HG02970 (cell line): ENCODE results near the gene MYBPHL.
"Not testable (repeated sequence)": the region's sequence is repeated elsewhere in the genome, so short reads cannot be mapped to it uniquely, and the experiment has no call there.

Experiments used
- ATAC-seq: cut with Tn5 transposase; IDR thresholded peaks from one replicate; pipeline ENCODE4 v1.9.1; 2021; ENCODE audit warnings: mild to moderate bottlenecking, moderate library complexity, moderate number of reproducible peaks; ENCODE audit not compliant: unreplicated experiment, low FRiP score

The MYBPHL gene

DNA sequence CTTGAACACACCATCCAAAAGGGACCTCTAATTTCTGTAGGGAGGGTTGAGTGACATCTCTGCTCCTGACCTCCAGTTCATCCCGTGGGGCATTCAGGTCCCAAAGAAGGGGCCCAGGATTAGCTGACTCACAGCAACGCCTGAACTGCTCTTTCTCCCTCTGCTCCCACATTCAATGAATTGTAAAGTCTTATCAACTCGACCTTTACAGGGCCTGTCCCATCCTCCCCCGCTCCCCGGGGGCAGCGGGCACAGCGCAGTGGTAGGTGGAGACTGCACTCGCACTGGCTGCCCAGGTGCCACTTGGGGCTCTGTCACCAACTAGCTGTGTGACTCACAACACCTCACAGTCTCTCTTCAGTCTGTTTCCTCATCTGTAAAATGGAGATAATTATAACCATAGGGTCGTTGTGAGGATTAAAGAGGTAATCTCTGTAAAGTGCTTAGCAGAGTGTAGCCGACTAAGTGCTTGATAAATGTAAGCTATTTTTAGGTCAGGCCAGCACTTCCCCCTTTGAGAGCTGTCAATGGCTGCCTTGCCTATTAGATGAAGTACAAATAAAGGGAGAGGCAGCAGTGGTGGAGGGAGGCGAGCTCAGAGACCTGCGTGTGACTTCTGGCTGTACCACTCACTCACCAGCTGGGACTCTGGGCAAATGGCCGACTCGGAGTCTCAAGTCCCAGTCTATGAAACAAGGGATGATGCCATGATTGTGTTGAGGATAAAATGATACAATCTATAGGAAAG is 637 bp upstream of the MYBPHL start:
- ATAC-seq, result no peak

GRCh38 chr1:109305991-109306390 is 820 bp downstream of the MYBPHL start:
- ATAC-seq, result not testable (repeated sequence)

DNA sequence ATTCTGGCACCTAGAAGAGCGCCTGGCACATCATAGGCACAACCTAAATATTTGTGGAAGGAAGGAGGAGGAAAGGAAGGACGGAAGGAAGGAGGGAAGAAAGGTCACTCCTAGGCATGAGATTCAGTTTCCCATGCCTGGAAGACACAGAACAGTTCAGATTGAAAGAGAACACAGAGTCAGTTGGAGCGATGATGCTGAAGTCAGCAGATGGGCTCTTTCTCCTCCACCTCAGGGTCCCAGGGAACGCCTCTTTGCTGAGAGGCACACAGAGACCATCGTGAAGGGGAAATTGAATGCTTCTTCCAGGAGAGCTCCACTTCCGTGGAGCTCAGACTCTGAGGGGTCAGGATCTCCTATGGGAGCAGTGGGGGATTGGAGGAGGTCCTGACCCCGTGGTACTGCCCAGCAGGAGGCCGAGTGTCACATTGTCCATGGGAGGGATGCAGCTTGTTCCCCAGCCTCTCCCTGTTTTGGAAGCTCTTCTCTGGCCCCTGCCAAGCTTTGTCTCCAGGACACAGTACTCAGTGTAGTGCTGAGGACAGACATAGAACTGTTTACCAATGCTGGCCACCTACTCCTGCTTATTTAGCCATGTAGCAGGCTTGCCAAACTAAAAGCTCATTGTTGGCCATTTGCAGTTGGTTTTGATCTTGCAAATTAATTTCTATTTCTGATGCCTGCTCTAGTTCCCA is 2.4 kb downstream of the MYBPHL start:
- ATAC-seq, result no peak

GRCh38 chr1:109301874-109302273 is 4.9 kb downstream of the MYBPHL start:
- no peak for ATAC-seq

GRCh38 chr1:109300650-109301151 is 6.1 kb downstream of the MYBPHL start:
- no peak for ATAC-seq

DNA sequence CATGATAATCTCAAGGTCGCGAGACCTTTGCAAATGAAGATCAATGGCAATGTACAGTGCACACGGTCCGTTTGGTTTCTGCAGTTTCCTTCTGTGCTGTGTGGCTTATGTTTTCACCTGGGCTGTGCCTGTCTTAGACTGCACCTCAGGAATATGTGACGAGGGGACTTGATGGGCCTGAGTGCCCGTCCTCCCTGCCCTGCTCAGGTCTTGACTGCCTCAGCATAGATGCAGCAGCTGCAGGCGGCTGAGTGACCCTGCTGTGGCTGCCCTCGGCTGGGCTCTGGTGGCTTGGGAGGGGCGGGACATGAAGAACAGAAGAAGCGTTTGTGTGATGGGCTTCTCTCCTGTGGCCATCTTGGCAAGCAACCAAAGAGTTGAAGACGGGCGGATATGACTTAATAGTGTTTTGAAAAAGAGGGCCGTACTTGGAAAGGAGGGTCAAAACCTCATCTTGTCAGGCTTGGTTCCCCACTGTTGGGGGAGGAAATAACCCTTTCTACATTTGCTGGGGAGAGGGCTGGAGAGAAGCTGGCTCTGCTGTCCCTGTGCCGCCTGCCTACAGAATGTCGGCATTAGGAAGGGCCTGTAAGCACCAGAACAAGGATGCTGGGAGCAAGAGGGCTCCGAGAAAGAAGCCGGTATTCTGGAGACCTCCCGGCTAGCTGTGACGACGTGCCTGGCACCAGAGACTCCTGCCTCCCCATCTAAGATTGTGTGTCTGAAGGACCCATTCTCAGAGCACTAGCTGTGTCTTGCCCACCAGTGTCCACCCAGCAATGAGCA is 7.1 kb downstream of the MYBPHL start:
- no peak for ATAC-seq

DNA sequence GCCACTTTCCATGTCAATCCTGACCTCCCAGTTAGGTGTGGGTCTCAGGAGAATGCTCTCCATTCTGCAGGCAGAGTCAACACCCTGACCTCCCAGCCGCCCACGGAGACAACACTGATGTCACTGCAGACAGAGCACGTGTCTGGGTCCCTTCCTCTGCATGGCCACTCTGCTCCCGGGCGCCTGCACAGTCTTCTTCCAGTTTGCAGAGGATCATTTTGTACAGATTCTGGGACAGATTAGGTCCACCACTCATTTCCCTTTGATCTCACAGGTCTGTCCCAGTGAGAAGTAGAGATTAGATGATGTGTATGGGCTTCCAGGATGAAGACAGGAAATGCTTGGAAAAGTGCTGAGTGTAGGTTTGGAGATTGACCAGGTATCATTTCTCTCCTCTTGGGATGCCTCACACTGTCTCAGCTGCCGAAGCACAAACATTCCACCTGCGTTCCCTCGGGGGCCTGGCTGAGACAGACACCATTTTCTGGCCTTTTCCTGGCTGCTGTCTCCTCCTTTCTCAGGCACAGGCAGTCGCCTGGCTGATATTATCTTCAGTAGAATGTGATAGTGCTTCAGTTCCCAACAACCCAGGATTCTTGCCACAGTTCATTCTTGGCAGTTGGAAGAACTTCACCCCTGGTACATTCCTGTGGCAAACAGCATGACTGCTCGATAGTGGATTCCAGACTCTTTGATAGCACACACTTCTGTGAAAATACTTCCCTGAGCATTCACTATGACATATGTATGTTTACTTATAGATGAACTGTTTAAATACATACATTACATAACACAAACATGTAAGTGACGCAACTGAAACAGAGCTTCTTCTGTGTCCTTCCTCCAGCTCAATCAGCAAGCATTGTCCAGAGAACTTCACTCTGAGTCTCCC is 7.9 kb downstream of the MYBPHL start:
- no peak for ATAC-seq

GRCh38 chr1:109296782-109297181 is 10.0 kb downstream of the MYBPHL start:
- no peak for ATAC-seq

DNA sequence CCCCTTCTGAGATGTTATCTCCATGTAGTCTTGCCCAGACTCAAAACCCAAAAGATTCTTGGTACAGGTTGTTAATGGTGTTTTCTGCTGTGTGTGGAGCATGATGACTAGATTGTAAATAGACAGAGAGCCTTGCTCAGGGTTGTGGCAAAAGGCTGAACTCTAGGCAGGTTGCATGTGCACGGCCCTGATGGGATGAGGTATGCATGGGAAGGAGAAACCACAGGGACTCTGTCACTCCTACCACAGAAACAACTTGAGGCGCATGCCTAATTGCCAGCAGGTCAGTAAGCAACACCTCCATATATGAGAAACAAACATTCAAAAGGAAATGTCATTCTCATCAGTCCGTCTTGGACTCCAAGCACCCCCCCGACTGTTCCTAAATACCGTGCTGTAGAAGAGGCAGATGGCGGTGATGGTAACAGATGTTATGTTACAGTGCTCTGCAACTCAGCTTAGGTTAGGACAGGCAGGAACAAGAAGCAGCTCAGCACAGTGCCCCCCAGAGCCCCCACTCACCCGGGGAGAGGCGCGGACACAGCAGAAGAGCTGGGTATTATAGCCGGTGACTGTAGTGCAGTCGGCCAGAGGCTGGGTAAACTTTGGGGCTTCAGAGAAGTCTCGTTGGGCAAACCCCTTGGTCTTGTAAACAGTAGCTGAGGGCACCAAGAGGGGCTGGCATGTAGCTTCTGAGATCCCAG is 10.9 kb downstream of the MYBPHL start:
- ATAC-seq, result no peak

DNA sequence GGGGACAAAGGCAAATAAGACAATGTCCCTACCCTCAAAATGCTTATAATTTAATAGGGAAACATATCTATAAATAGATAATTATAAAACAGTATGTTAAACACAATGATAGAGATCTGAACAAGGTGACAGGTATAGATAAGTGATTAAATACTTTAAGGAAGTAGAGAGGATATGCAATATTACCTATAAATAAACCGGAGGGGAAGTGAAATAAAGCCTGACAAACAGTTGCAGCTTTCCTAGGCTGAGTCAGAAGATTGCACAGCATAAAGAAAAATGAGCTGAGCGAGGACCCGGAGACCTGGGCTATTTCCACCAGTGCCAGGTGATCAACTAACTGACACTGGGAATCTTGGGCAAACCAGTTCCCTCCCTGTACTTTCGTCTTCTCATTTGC is 12.3 kb downstream of the MYBPHL start:
- no peak for ATAC-seq

DNA sequence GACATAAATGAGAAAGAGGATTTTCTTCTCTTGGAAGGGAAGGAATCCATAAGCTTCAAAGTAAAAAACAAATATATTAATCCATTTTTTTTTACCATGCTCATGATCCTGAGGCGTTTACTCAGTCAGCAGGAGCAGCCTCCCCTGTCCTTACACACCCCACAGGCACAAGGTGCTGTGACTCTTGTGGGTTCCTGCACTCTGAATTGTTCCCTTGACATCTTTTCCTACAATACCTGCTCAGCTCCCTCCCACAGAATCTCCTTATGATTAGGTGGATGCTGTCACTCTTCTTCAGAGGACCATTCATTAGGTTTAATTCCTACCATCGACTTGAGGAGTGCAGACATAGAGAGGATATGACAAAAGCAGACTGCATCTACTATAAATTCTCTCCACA is 13.8 kb downstream of the MYBPHL start:
- no peak for ATAC-seq

DNA sequence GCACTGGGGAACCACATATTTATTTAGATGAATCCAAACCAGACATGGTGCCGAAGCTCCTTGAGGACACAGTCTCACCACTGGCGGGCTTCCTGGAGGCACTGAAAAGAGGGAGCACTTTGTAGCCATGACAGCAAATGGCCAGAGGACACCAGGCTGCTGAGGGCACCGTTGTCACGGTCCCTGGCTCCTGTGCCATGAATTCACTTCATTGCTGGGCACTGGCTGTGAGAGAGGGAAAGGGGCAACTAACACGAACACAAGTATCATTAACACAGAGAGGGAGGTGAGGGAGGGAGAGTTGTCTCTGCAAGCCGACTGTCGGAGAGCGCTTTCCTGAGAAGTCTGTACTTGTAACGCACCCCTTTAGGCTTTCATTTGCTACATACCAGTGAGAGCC is 14.4 kb downstream of the MYBPHL start:
- no peak for ATAC-seq

DNA sequence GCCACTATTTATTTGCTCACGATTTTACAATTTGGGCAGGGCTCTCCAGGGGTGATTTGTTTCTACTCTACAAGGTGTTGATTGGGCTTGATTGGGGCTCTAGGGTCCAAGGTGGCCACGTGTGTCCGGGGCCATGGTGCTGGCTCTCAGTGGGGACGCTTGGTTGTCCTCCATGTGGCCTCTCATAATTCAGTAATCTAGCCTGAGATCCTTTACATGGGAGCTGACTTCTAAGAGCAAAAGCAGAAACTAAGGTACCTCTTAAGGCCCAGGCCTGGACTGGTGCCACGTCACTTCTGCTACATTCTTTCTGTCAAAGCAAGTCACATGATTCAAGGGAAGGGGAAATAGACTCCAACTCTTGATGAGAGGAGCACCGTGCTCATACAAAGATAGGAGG is 15.8 kb downstream of the MYBPHL start:
- no peak for ATAC-seq

DNA sequence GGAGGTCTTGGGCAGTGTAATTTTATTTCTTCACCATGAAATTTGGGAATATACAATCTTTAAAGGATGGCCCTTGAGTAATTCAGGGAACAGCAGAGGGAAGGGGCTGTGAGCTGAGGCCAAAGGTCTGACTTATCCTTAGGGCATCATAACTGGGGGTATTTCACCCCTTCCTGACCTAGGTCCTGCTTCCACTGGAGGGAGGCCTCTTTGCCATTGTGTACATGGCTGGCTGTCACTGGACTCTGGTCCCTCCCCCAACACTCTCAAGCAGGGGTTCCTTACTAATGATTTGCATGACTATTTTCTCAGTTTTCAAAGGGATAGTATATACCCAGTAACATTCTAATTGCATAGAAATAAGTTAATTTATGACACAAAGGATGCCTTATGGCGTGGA is 16.7 kb downstream of the MYBPHL start:
- ATAC-seq, result no peak

DNA sequence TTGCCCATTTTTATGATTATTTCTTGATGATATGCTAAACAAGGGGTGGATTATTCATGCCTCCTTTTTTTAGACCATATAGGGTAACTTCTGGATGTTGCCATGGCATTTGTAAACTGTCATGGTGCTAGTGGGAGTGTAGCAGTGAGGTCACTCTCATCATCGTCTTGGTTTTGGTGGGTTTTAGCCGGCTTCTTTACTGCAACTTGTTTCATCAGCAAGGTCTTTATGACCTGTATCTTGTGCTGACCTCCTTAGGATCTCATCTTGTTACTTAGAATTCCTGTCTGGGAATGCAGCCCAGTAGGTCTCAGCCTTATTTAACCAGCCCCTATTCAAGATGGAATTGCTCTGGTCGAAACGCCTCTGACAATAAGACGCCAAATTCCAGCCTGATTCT is 20.0 kb downstream of the MYBPHL start:
- ATAC-seq, result not testable (repeated sequence)

GRCh38 chr1:109283748-109284600 is 22.8 kb downstream of the MYBPHL start:
- no peak for ATAC-seq

GRCh38 chr1:109282952-109283747 is 23.7 kb downstream of the MYBPHL start, which contains the start of gene PSRC1:
PSRC1 (minus strand) TSS chr1:109283145.
- peak; percentile 82 for ATAC-seq

GRCh38 chr1:109282497-109282951 is 24.3 kb downstream of the MYBPHL start:
- ATAC-seq, result no peak
